HG02840 (cell line): Measurements from ENCODE around the gene MAGI1.
"Not testable (repeated sequence)": the region's sequence is repeated elsewhere in the genome, so short reads cannot be mapped to it uniquely, and the experiment has no call there.

Experiments
- ATAC-seq: cut with Tn5 transposase; IDR thresholded peaks from one replicate; pipeline ENCODE4 v1.9.1; 2021; ENCODE audit warnings: mild to moderate bottlenecking, moderate library complexity, moderate number of reproducible peaks; ENCODE audit not compliant: unreplicated experiment, low FRiP score

MAGI1 gene

GRCh38 chr3:65559643-65560042, 479.1 kb downstream of the MAGI1 start:
- ATAC-seq: no peak

- ATAC-seq: no peak
These were observed 479.9 kb downstream of the MAGI1 start for GRCh38 chr3:65558826-65559225.

GRCh38 chr3:65557899-65558564, 480.7 kb downstream of the MAGI1 start:
- ATAC-seq: no peak

- ATAC-seq: no peak
These were observed 481.7 kb downstream of the MAGI1 start for GRCh38 chr3:65556934-65557577.

- no peak for ATAC-seq
These were observed 486.3 kb downstream of the MAGI1 start for GRCh38 chr3:65552434-65552833.

GRCh38 chr3:65551945-65552344, 486.8 kb downstream of the MAGI1 start:
- ATAC-seq: no peak

- ATAC-seq: no peak
These were observed 488.6 kb downstream of the MAGI1 start for GRCh38 chr3:65550137-65550536.

GRCh38 chr3:65549626-65549959, 489.1 kb downstream of the MAGI1 start:
- ATAC-seq: no peak

- no peak for ATAC-seq
These were observed 489.7 kb downstream of the MAGI1 start for GRCh38 chr3:65548848-65549625.

- no peak for ATAC-seq
These were observed 493.3 kb downstream of the MAGI1 start for GRCh38 chr3:65545429-65545828.

GRCh38 chr3:65543391-65543790, 495.3 kb downstream of the MAGI1 start:
- not testable (repeated sequence) for ATAC-seq

GRCh38 chr3:65540666-65541065, 498.1 kb downstream of the MAGI1 start:
- ATAC-seq: no peak

- ATAC-seq: no peak
These were observed 499.1 kb downstream of the MAGI1 start for GRCh38 chr3:65539616-65540015.

- no peak for ATAC-seq
These were observed 500.6 kb downstream of the MAGI1 start for GRCh38 chr3:65538101-65538500.

GRCh38 chr3:65537109-65537508, 501.6 kb downstream of the MAGI1 start:
- no peak for ATAC-seq

GRCh38 chr3:65535260-65535659, 503.5 kb downstream of the MAGI1 start:
- ATAC-seq: no peak

GRCh38 chr3:65534805-65535204, 503.9 kb downstream of the MAGI1 start:
- ATAC-seq: no peak

- no peak for ATAC-seq
These were observed 506.0 kb downstream of the MAGI1 start for GRCh38 chr3:65532749-65533148.

GRCh38 chr3:65532215-65532614, 506.5 kb downstream of the MAGI1 start:
- ATAC-seq: no peak

GRCh38 chr3:65531499-65531898, 507.2 kb downstream of the MAGI1 start:
- ATAC-seq: no peak

- ATAC-seq: no peak
These were observed 512.1 kb downstream of the MAGI1 start for GRCh38 chr3:65526656-65527055.

- ATAC-seq: no peak
These were observed 514.1 kb downstream of the MAGI1 start for GRCh38 chr3:65524584-65524983.
